H9 (cell line): Measurements from ENCODE around the gene C16orf89. TPM values are rescaled to one million over a fixed set of nuclear protein-coding genes. Genes with fewer than 3 reads are reported as not detected.

Experiments used
- DNase-seq: peaks from one replicate; pipeline ENCODE4 v3.0.0-alpha.2; 2017
- H2AFZ ChIP-seq: one replicate; pipeline ENCODE4 v1.6.1; 2013; ENCODE audit warnings: mild to moderate bottlenecking, low read length, control low read depth, moderate library complexity
- H2AK5ac ChIP-seq: 2 replicates; pipeline ENCODE4 v1.6.1; 2013; ENCODE audit warnings: low read length, control low read depth, mixed read lengths; ENCODE audit not compliant: insufficient read length
- H2BK120ac ChIP-seq: one replicate; pipeline ENCODE4 v1.6.1; 2013; ENCODE audit warnings: low read depth, mild to moderate bottlenecking, low read length, control low read depth, inconsistent platforms; ENCODE audit not compliant: poor library complexity, severe bottlenecking
- H2BK12ac ChIP-seq: 2 replicates; pipeline ENCODE4 v1.6.1; 2013; ENCODE audit warnings: low read length, control low read depth, mixed read lengths, low read depth; ENCODE audit not compliant: insufficient read length
- H2BK15ac ChIP-seq: 2 replicates; pipeline ENCODE4 v1.6.1; 2013; ENCODE audit warnings: low read depth, low read length, control low read depth
- H2BK20ac ChIP-seq: one replicate; pipeline ENCODE4 v1.6.1; 2013; ENCODE audit warnings: low read depth, mild to moderate bottlenecking, low read length, control low read depth, inconsistent platforms; ENCODE audit not compliant: poor library complexity, severe bottlenecking
- H2BK5ac ChIP-seq: 2 replicates; pipeline ENCODE4 v1.6.1; 2013; ENCODE audit warnings: low read length, control low read depth, mixed read lengths; ENCODE audit not compliant: insufficient read length
- H3K14ac ChIP-seq: 2 replicates; pipeline ENCODE4 v1.6.1; 2013; ENCODE audit warnings: low read length, control low read depth; ENCODE audit not compliant: insufficient read depth
- H3K18ac ChIP-seq: 2 replicates; pipeline ENCODE4 v1.6.1; 2013; ENCODE audit warnings: low read depth, mild to moderate bottlenecking, mixed read lengths, low read length, control low read depth; ENCODE audit not compliant: insufficient read length
- H3K23ac ChIP-seq: 2 replicates; pipeline ENCODE4 v1.6.1; 2013; ENCODE audit warnings: low read length, control low read depth, mixed read lengths, low read depth; ENCODE audit not compliant: insufficient read length
- H3K23me2 ChIP-seq: 2 replicates; pipeline ENCODE4 v1.6.1; 2013; ENCODE audit warnings: low read depth, mild to moderate bottlenecking, mixed read lengths, low read length, control low read depth; ENCODE audit not compliant: insufficient read length, poor library complexity, severe bottlenecking
- H3K27ac ChIP-seq: 2 replicates; pipeline ENCODE4 v1.5.1; 2013; ENCODE audit warnings: low read length, control low read depth, mixed read lengths, low read depth; ENCODE audit not compliant: insufficient read length
- H3K27me3 ChIP-seq: 2 replicates; pipeline ENCODE4 v1.6.1; 2013; ENCODE audit warnings: low read length, control low read depth, inconsistent platforms; ENCODE audit not compliant: insufficient read depth
- H3K4ac ChIP-seq: 2 replicates; pipeline ENCODE4 v1.6.1; 2013; ENCODE audit warnings: low read depth, mild to moderate bottlenecking, control low read depth, inconsistent platforms, low read length, moderate library complexity
- H3K4me1 ChIP-seq: 2 replicates; pipeline ENCODE4 v1.6.1; 2013; ENCODE audit warnings: low read length, control low read depth, inconsistent platforms; ENCODE audit not compliant: insufficient read depth
- H3K4me2 ChIP-seq: 2 replicates; pipeline ENCODE4 v1.6.1; 2013; ENCODE audit warnings: low read length, control low read depth, mixed read lengths; ENCODE audit not compliant: insufficient read length, insufficient read depth
- H3K56ac ChIP-seq: 2 replicates; pipeline ENCODE4 v1.6.1; 2013; ENCODE audit warnings: low read depth, mild to moderate bottlenecking, mixed read lengths, low read length, control low read depth; ENCODE audit not compliant: insufficient read length
- H3K79me1 ChIP-seq: 2 replicates; pipeline ENCODE4 v1.6.1; 2013; ENCODE audit warnings: low read depth, mild to moderate bottlenecking, moderate library complexity, low read length, control low read depth, inconsistent platforms; ENCODE audit not compliant: insufficient read depth, poor library complexity, severe bottlenecking
- H3K79me2 ChIP-seq: 2 replicates; pipeline ENCODE4 v1.6.1; 2013; ENCODE audit warnings: low read length, control low read depth, inconsistent platforms; ENCODE audit not compliant: insufficient read depth
- H3K9ac ChIP-seq: 2 replicates; pipeline ENCODE4 v1.6.1; 2013; ENCODE audit warnings: low read length, control low read depth, mixed read lengths; ENCODE audit not compliant: insufficient read length; ENCODE audit errors: extremely low read depth
- H3K9me3 ChIP-seq: one replicate; pipeline ENCODE4 v1.6.1; 2013; ENCODE audit warnings: low read depth, low read length, inconsistent platforms; ENCODE audit not compliant: control insufficient read depth
- H3T11ph ChIP-seq: one replicate; pipeline ENCODE4 v1.6.1; 2013; ENCODE audit warnings: mild to moderate bottlenecking, low read length, control low read depth, inconsistent platforms
- H4K20me1 ChIP-seq: one replicate; pipeline ENCODE4 v1.6.1; 2013; ENCODE audit not compliant: control insufficient read depth, insufficient read length, insufficient read depth
- H4K5ac ChIP-seq: 2 replicates; pipeline ENCODE4 v1.6.1; 2013; ENCODE audit warnings: low read depth, mild to moderate bottlenecking, mixed read lengths, low read length, control low read depth; ENCODE audit not compliant: insufficient read length
- H4K8ac ChIP-seq: replicated peaks from 2 replicates; pipeline ENCODE4 v1.6.1; 2013; ENCODE audit warnings: low read length, control low read depth, mixed read lengths, low read depth; ENCODE audit not compliant: insufficient read length
- H4K91ac ChIP-seq: 2 replicates; pipeline ENCODE4 v1.6.1; 2013; ENCODE audit warnings: low read depth, mild to moderate bottlenecking, moderate library complexity, mixed read lengths, low read length, control low read depth; ENCODE audit not compliant: insufficient read length
- H3K27ac Mint-ChIP-seq, 3 experiments: 2 replicates in 2 of 3; 3 replicates in 1 of 3; pipeline ENCODE4 v1.8.0; 2020 to 2021; ENCODE audit warnings: mixed read lengths in 3 of 3, mild to moderate bottlenecking in 1 of 3, moderate library complexity in 1 of 3
- H3K27me3 Mint-ChIP-seq: 2 replicates; pipeline ENCODE4 v1.8.0; 2021; ENCODE audit warnings: low read depth, mild to moderate bottlenecking, moderate library complexity, mixed read lengths
- H3K36me3 Mint-ChIP-seq, 3 experiments: 2 replicates in 2 of 3; 3 replicates in 1 of 3; pipeline ENCODE4 v1.8.0; 2020 to 2021; ENCODE audit warnings: low read depth in 3 of 3, mixed read lengths in 3 of 3; ENCODE audit not compliant: insufficient read depth in 1 of 3
- H3K4me1 Mint-ChIP-seq, 2 experiments: 2 replicates each; pipeline ENCODE4 v1.8.0; 2020; ENCODE audit warnings: mixed read lengths in 2 of 2
- H3K4me3 Mint-ChIP-seq, 2 experiments: 2 replicates in 1 of 2; 3 replicates in 1 of 2; pipeline ENCODE4 v1.8.0; 2020 to 2021; ENCODE audit warnings: mild to moderate bottlenecking in 2 of 2, mixed read lengths in 2 of 2, moderate library complexity in 1 of 2
- H3K9me3 Mint-ChIP-seq, 2 experiments: 2 replicates in 1 of 2; 3 replicates in 1 of 2; pipeline ENCODE4 v1.8.0; 2020; ENCODE audit warnings: mild to moderate bottlenecking in 2 of 2, mixed read lengths in 2 of 2, moderate library complexity in 1 of 2
- CTCF ChIP-seq: fragments of 200-600 bp; sonication (generic); conservative IDR thresholded peaks from 3 replicates; pipeline ENCODE4 v1.8.0; 2021; ENCODE audit warnings: antibody characterized with exemption, mild to moderate bottlenecking
- WGBS: extraction: QIAGEN DNeasy Blood & Tissue Kit; methylation state at CpG from one replicate; pipeline ENCODE4 v1.1.7; 2013; ENCODE audit warnings: missing lambda C conversion rate, low lambda C conversion rate, mixed read lengths; ENCODE audit not compliant: insufficient read length; ENCODE audit errors: extremely low coverage; 5-methylcytosine and 5-hydroxymethylcytosine counted together
- total RNA-seq: library from RNA; stranded (reverse); gene quantifications from 2 replicates; pipeline ENCODE4 v1.2.1, GENCODE V29; 2021

Gene C16orf89
- total RNA-seq, 1 experiment from 2014 or later = 2.5 TPM

- no CpG with 5 or more reads among the region's 12 CpGs for WGBS
- no peak overlapping the region for H2AFZ ChIP-seq
- no peak overlapping the region for H3K23ac ChIP-seq
- no peak overlapping the region for H3K56ac ChIP-seq
- peak overlapping the region; percentile 59 for H3K18ac ChIP-seq
- H2BK20ac ChIP-seq = no peak overlapping the region
- H3K36me3 Mint-ChIP-seq = no peaks in the 10 kb centered on the region
- H3K79me2 ChIP-seq = no peaks in the 10 kb centered on the region
- peaks cover 9% of the 10 kb centered on the region for H3K4me1 ChIP-seq
- H3K9me3 Mint-ChIP-seq = no peaks in the 10 kb centered on the region
- no peaks in the 10 kb centered on the region for H4K20me1 ChIP-seq
- H3K4me2 ChIP-seq = peak overlapping the region; percentile 52
- peak; percentile 81 for DNase-seq
- H3K9ac ChIP-seq = peak overlapping the region; percentile 39
- no peaks in the 10 kb centered on the region for H3K79me1 ChIP-seq
- peak overlapping the region; percentile 5 to 32 (median 21); a peak in 5 of 7 replicates for H3K27ac Mint-ChIP-seq
- no peak overlapping the region for H2BK120ac ChIP-seq
- no peak overlapping the region for H4K8ac ChIP-seq
- no peaks in the 10 kb centered on the region for H3K27me3 ChIP-seq
- no peak overlapping the region for H3K4ac ChIP-seq
- peaks cover 11% of the 10 kb centered on the region for H3K27me3 Mint-ChIP-seq
- no peak overlapping the region for H2BK12ac ChIP-seq
- no peaks in the 10 kb centered on the region for H3K9me3 ChIP-seq
- peak overlapping the region in 1 of 2 experiments; percentile 22; a peak in 2 of 5 replicates for H3K4me3 Mint-ChIP-seq
- 0 out of 3 replicates have a peak, but pooled peaks have one; percentile 8 for TF ChIP-seq CTCF
- no peak overlapping the region for H3K14ac ChIP-seq
- H3T11ph ChIP-seq = no peak overlapping the region
- peak overlapping the region; percentile 49 for H3K27ac ChIP-seq
- no peak overlapping the region for H4K5ac ChIP-seq
- no peak overlapping the region for H4K91ac ChIP-seq
- no peak overlapping the region for H2BK15ac ChIP-seq
- peaks cover 21 to 31% of the 10 kb centered on the region in 2 experiments for H3K4me1 Mint-ChIP-seq
- no peak overlapping the region for H2AK5ac ChIP-seq
- peaks cover 5% of the 10 kb centered on the region for H3K23me2 ChIP-seq
- H2BK5ac ChIP-seq = no peak overlapping the region
Measured at GRCh38 chr16:5036228-5037156, 29.3 kb downstream of the C16orf89 start.
